ENCODE results near the gene SLC30A4. TPM values are rescaled to one million over a fixed set of nuclear protein-coding genes. Genes with fewer than 3 reads are reported as not detected.

SLC30A4 gene
- total RNA-seq, 1 experiment from 2014 or later: 2.7 TPM

DNA sequence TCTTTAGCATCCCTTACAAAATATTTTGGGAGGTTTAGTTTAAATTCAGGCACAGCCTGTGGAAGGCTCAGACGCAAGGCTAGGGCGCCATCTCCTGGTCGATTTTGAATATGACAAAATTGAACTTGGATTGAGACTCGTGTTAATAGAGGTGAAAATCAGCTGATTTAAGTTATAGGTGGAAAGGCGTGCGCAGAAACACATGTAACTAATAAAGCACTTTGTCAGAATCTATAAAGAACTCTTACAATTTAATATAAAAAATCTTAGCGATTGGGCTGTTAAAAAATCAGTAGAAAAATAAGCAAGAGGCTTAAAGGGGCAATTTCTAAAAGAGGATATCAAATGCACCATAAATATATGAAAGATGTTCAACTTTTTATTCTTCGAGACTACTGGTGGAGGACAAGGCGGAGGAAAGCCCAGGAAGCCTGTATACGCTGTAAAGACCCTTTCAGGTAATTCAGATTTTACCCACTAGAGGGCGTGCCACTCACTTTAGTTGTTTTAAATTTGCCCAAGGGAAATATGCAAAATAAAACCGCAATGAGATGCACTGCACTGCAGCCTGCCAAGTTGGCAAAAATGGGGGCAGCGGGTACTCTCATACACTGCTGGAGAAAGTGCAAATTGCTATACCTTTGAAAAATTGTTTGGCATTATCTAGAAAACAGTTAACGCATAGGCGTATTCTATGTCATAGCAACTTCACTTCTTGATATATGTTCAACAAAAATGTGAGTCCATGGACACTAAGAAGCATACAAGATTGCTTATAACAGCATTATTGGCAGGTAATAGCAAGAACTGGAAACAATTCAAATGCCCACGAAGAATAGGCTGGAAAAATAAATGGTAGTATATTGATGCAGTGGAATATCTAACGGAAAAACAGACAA is 64.7 kb downstream of the SLC30A4 start:
- CTCF ChIA-PET: interaction anchor here (0.6 to 1.7 kb wide), 7 partner anchors 27 to 316 kb away, joined by 3 to 12 read pairs (median 7); partner anchors contain the start of gene BLOC1S6
- Histone ChIP-seq H3K9me2 (ENCODE audit: insufficient read depth) (no peaks in the 10 kb centered on the region), H4K20me1 (ENCODE audit: insufficient read depth) (no peaks in the 10 kb centered on the region), H3K4me3 (peak overlapping the region; percentile 56), H3K79me2 (ENCODE audit: low read depth) (no peaks in the 10 kb centered on the region), H3K4me1 (replicated peaks; ENCODE audit: insufficient read depth) (peaks cover 48% of the 10 kb centered on the region), H3K27ac (peak overlapping the region; percentile 89), H3K9me3 (ENCODE audit: insufficient read depth, low read depth) (no peaks in the 10 kb centered on the region), H3K27me3 (ENCODE audit: insufficient read depth, low read depth) (no peaks in the 10 kb centered on the region), H2AFZ (0 out of 2 replicates have a peak overlapping the region, but pooled peaks have one; percentile 77), H3K36me3 (ENCODE audit: low read depth) (no peaks in the 10 kb centered on the region), H3F3A (ENCODE audit: insufficient read depth, low read depth) (peaks cover 33% of the 10 kb centered on the region), H3K4me2 (peak overlapping the region; percentile 95)
- TF ChIP-seq EZH2 (IDR thresholded peaks at IDR 0.05; ENCODE audit: low read depth): no peak
- TF ChIP-seq, protein P1, sequence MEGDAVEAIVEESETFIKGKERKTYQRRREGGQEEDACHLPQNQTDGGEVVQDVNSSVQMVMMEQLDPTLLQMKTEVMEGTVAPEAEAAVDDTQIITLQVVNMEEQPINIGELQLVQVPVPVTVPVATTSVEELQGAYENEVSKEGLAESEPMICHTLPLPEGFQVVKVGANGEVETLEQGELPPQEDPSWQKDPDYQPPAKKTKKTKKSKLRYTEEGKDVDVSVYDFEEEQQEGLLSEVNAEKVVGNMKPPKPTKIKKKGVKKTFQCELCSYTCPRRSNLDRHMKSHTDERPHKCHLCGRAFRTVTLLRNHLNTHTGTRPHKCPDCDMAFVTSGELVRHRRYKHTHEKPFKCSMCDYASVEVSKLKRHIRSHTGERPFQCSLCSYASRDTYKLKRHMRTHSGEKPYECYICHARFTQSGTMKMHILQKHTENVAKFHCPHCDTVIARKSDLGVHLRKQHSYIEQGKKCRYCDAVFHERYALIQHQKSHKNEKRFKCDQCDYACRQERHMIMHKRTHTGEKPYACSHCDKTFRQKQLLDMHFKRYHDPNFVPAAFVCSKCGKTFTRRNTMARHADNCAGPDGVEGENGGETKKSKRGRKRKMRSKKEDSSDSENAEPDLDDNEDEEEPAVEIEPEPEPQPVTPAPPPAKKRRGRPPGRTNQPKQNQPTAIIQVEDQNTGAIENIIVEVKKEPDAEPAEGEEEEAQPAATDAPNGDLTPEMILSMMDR (conservative IDR thresholded peaks at IDR 0.05): peak; percentile 88
- peak; percentile 66 to 67 for DNase-seq
- intact Hi-C loops (cut with micrococcal nuclease; ENCODE audit: unreplicated experiment): loop anchor here (1.0 to 5.0 kb wide), 8 partner anchors 28 to 332 kb away; no protein-coding TSS in a partner anchor
- BruUV-seq (replicated peaks): no TSS peak
- POLR2A ChIA-PET (ENCODE audit: unreplicated experiment): no interaction called here

DNA sequence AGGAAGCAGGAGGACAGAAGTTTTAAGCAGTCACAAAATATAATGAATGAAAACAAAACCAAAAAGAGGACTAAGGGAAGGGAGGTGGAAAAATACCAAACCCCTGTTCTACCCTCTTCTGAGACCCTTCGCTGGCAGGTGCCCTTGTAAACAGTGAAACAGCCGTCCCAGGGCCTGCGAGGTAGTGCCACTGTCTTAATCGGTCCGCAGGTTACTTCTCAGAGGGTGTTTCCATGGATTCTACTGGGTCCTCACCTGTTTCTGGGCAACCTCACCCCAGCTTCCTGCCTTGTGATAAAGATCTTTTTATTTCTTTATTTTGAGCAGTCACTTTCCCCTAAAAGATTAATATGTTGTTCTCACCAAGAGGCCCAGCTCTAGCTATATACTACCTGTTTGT is 65.3 kb downstream of the SLC30A4 start:
- CTCF ChIA-PET: interaction anchor here (0.6 to 1.7 kb wide), 7 partner anchors 26 to 315 kb away, joined by 3 to 12 read pairs (median 7); partner anchors contain the start of gene BLOC1S6
- Histone ChIP-seq H3K4me2 (peak overlapping the region; percentile 95), H3K4me1 (replicated peaks; ENCODE audit: insufficient read depth) (peaks cover 48% of the 10 kb centered on the region), H3K36me3 (ENCODE audit: low read depth) (no peaks in the 10 kb centered on the region), H3K27me3 (ENCODE audit: insufficient read depth, low read depth) (no peaks in the 10 kb centered on the region), H3K9me2 (ENCODE audit: insufficient read depth) (no peaks in the 10 kb centered on the region), H3F3A (ENCODE audit: insufficient read depth, low read depth) (peaks cover 33% of the 10 kb centered on the region), H3K79me2 (ENCODE audit: low read depth) (no peaks in the 10 kb centered on the region), H3K9me3 (ENCODE audit: insufficient read depth, low read depth) (no peaks in the 10 kb centered on the region), H2AFZ (no peak overlapping the region), H3K4me3 (no peak overlapping the region), H4K20me1 (ENCODE audit: insufficient read depth) (no peaks in the 10 kb centered on the region), H3K27ac (peak overlapping the region; percentile 89)
- intact Hi-C loops (cut with micrococcal nuclease; ENCODE audit: unreplicated experiment): loop anchor here (1.0 to 5.0 kb wide), 7 partner anchors 27 to 331 kb away; no protein-coding TSS in a partner anchor
- TF ChIP-seq, protein P1 (conservative IDR thresholded peaks at IDR 0.05): no peak
- TF ChIP-seq EZH2 (IDR thresholded peaks at IDR 0.05; ENCODE audit: low read depth): no peak
- POLR2A ChIA-PET (ENCODE audit: unreplicated experiment): no interaction called here
- no peak for DNase-seq
- no TSS peak for BruUV-seq (replicated peaks)

DNA sequence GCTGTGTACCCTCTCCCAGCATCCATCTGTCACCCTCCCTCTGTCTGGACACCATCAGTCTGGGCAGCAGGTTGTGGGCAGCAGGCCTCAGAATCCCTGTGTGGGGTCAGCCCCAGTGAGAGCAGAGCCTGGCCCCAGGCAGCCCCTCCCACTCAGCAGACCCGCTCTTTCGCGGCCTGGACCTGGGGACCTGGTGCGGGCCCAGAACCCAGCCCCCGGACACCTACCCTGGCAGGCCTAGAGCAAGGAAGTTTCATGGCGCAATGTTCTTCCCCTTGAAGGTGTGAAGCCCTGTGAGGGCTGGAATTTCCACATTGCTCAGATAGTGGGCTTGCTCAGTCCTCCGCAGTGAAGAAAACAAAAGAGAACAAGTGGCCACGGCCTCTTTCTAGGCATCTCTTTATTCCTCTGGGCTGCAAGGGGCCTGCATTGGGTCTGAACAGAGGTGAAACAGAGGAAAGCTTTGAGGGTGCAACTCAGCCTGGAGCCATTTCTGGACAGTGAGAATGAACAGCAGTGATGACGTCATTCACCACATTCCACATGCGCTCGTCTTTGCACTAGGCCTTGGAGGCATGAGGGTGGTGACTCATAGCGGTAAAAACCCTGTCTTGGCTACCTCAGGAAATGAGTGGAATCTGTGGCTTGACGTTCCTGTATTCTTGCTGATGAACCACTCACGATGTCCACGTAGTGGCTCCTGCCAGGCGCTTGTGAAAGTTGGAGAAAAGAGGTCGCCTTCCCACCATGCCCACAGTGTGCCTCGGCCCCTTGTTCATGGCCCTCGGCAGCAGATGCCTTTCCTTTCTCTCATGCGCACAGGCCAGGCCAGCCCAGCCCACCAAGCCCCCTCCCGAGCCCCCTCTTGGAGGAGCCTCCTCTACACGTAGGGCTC is 66.1 kb downstream of the SLC30A4 start:
- ChIA-PET POLR2A (ENCODE audit: unreplicated experiment) (interaction anchor here (0.7 kb wide), 1 partner anchor 27 kb away, joined by 3 read pairs; no protein-coding TSS in a partner anchor), CTCF (interaction anchor here (0.7 to 1.7 kb wide), 6 partner anchors 25 to 293 kb away, joined by 3 to 12 read pairs (median 8); partner anchors contain the start of gene BLOC1S6)
- Histone ChIP-seq H3F3A (ENCODE audit: insufficient read depth, low read depth) (peaks cover 33% of the 10 kb centered on the region), H3K4me1 (replicated peaks; ENCODE audit: insufficient read depth) (peaks cover 48% of the 10 kb centered on the region), H3K79me2 (ENCODE audit: low read depth) (0 out of 2 replicates have a peak, but pooled peaks cover under 1% of the 10 kb centered on the region), H2AFZ (no peak overlapping the region), H3K9me2 (ENCODE audit: insufficient read depth) (no peaks in the 10 kb centered on the region), H3K36me3 (ENCODE audit: low read depth) (no peaks in the 10 kb centered on the region), H4K20me1 (ENCODE audit: insufficient read depth) (no peaks in the 10 kb centered on the region), H3K4me2 (peak overlapping the region; percentile 95), H3K9me3 (ENCODE audit: insufficient read depth, low read depth) (no peaks in the 10 kb centered on the region), H3K4me3 (no peak overlapping the region), H3K27me3 (ENCODE audit: insufficient read depth, low read depth) (no peaks in the 10 kb centered on the region), H3K27ac (peak overlapping the region; percentile 89)
- intact Hi-C loops (cut with micrococcal nuclease; ENCODE audit: unreplicated experiment): loop anchor here (1.0 to 5.0 kb wide), 7 partner anchors 26 to 330 kb away; no protein-coding TSS in a partner anchor
- TF ChIP-seq, protein P1 (conservative IDR thresholded peaks at IDR 0.05): no peak
- TF ChIP-seq EZH2 (IDR thresholded peaks at IDR 0.05; ENCODE audit: low read depth): no peak
- TSS peak; percentile 67 for BruUV-seq (replicated peaks)
- DNase-seq: peak; percentile 85 to 92

Measured in PC-9 (cell line).